ENCODE measurements around the gene MACROD2.

DNA sequence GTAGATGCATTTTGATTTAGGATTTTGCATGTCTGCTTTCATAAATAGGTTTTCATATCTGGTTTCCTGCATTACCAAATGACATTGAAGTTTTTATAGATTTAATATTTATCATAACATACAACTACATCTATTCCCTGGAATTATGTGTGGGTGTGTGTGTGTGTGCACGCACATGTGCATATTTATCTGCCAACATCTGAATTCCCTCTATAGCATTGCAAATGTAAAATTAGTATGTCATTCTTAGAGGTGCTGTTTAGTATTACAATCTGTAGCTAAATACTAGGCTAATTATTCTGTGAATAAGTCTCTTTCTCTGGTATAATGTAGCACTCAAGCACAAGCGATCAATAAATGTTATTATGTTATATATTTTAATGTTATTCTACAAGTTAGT, 820.0 kb downstream of the MACROD2 start:
- TF ChIP-seq POLR2A (IDR thresholded peaks at IDR 0.05; ENCODE audit: low read depth, low read length) (no peak), SMC3 (IDR thresholded peaks at IDR 0.05; ENCODE audit: low read depth, low read length) (no peak), RFX5 (IDR thresholded peaks at IDR 0.05; ENCODE audit: low read depth, low read length) (no peak), RCOR1 (IDR thresholded peaks at IDR 0.05; ENCODE audit: insufficient replicate concordance, low read length) (no peak), BHLHE40 (IDR thresholded peaks at IDR 0.05; ENCODE audit: low read depth, low read length) (no peak), RAD21 (IDR thresholded peaks at IDR 0.05; ENCODE audit: low read length) (no peak), MAZ (IDR thresholded peaks at IDR 0.05; ENCODE audit: borderline replicate concordance, low read depth, low read length) (no peak), FOS (IDR thresholded peaks at IDR 0.05; ENCODE audit: low read depth, low read length) (no peak), MAFK (IDR thresholded peaks at IDR 0.05; ENCODE audit: low read depth, low read length) (no peak), CHD1 (IDR thresholded peaks at IDR 0.05; ENCODE audit: low read depth, low read length) (no peak), MXI1 (IDR thresholded peaks at IDR 0.05; ENCODE audit: borderline replicate concordance, low read depth, low read length) (no peak), CEBPB (IDR thresholded peaks at IDR 0.05; ENCODE audit: low read depth, low read length) (no peak)
- TF ChIP-seq, protein P1, sequence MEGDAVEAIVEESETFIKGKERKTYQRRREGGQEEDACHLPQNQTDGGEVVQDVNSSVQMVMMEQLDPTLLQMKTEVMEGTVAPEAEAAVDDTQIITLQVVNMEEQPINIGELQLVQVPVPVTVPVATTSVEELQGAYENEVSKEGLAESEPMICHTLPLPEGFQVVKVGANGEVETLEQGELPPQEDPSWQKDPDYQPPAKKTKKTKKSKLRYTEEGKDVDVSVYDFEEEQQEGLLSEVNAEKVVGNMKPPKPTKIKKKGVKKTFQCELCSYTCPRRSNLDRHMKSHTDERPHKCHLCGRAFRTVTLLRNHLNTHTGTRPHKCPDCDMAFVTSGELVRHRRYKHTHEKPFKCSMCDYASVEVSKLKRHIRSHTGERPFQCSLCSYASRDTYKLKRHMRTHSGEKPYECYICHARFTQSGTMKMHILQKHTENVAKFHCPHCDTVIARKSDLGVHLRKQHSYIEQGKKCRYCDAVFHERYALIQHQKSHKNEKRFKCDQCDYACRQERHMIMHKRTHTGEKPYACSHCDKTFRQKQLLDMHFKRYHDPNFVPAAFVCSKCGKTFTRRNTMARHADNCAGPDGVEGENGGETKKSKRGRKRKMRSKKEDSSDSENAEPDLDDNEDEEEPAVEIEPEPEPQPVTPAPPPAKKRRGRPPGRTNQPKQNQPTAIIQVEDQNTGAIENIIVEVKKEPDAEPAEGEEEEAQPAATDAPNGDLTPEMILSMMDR (conservative IDR thresholded peaks at IDR 0.05; ENCODE audit: low read depth, low read length), result no peak
- TF ChIP-seq, protein P2, sequence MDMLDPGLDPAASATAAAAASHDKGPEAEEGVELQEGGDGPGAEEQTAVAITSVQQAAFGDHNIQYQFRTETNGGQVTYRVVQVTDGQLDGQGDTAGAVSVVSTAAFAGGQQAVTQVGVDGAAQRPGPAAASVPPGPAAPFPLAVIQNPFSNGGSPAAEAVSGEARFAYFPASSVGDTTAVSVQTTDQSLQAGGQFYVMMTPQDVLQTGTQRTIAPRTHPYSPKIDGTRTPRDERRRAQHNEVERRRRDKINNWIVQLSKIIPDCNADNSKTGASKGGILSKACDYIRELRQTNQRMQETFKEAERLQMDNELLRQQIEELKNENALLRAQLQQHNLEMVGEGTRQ (IDR thresholded peaks at IDR 0.05; ENCODE audit: low read depth, low read length), result no peak

Data from IMR-90 (cell line).